Uterus (tissue), 4 donors: Measurements from ENCODE around the gene KIF5A. TPM values are rescaled to one million over a fixed set of nuclear protein-coding genes. Genes with fewer than 3 reads are reported as not detected.

Source experiments
- DNase-seq, 2 donors: peaks; one replicate each; pipeline ENCODE4 v3.0.0-alpha.2; 2019 to 2020
- H3K27ac ChIP-seq, 2 donors: fragments of 200-600 bp; sonication (generic); 1 replicate in 1 of 2; 2 replicates in 1 of 2; pipeline ENCODE4 v1.5.1; 2016 to 2018
- H3K27me3 ChIP-seq, 2 donors: fragments of 200-600 bp; sonication (generic); one replicate each; pipeline ENCODE4 v1.5.1; 2018 to 2019; ENCODE audit warnings: control low read depth in 1 of 2
- H3K36me3 ChIP-seq, 2 donors: fragments of 200-600 bp; sonication (generic); one replicate each; pipeline ENCODE4 v1.5.1; 2019; ENCODE audit warnings: control low read depth in 1 of 2
- H3K4me1 ChIP-seq, 2 donors: fragments of 200-600 bp; sonication (generic); one replicate each; pipeline ENCODE4 v1.5.1; 2018 to 2019; ENCODE audit warnings: control low read depth in 1 of 2
- H3K4me3 ChIP-seq, 2 donors: fragments of 200-600 bp; sonication (generic); 1 replicate in 1 of 2; 2 replicates in 1 of 2; pipeline ENCODE4 v1.5.1; 2018 to 2019; ENCODE audit warnings: mild to moderate bottlenecking in 1 of 2
- H3K9me3 ChIP-seq, 2 donors: fragments of 200-600 bp; sonication (generic); one replicate each; pipeline ENCODE4 v1.5.1; 2019; ENCODE audit warnings: control low read depth in 1 of 2
- CTCF ChIP-seq, 4 experiments: fragments of 200-600 bp in 2 of 4; fragments of 450-650 bp in 2 of 4; sonication (generic) in 2 of 4; IDR thresholded peaks; one replicate each; pipeline ENCODE4 v1.5.1; 2016 to 2019; ENCODE audit warnings: antibody characterized with exemption in 4 of 4, mild to moderate bottlenecking in 2 of 4, moderate library complexity in 1 of 4
- POLR2A ChIP-seq, 2 donors: fragments of 450-650 bp; IDR thresholded peaks; one replicate each; pipeline ENCODE4 v1.6.1; 2016; ENCODE audit warnings: antibody characterized with exemption in 2 of 2, mild to moderate bottlenecking in 1 of 2, moderate library complexity in 1 of 2
- intact Hi-C: fragments of 100-400 bp; cut with DNase I; formaldehyde crosslinking; loops from one replicate; pipeline ENCODE4 v1.15.1; 2023; ENCODE audit warnings: low total_unique reads
- total RNA-seq, 4 donors: library from RNA; depleted of rRNA in 3 of 4; stranded (reverse); fragments of >200 nt in 3 of 4; gene quantifications; one replicate each; pipeline versions ENCODE4 v1.1.0 to v1.2.4, GENCODE V29; 2014 to 2023
- donor health status: DM: yes; HTN: yes; CAD: no.

Gene KIF5A
- total RNA-seq, 4 donors from 2014 or later = 0.59 to 5.1 (median 1.9) TPM

GRCh38 chr12:57552835-57553313 is 3.0 kb downstream of the KIF5A start:
- H3K9me3 ChIP-seq = no peaks in the 10 kb centered on the region
- no peaks in the 10 kb centered on the region for H3K27me3 ChIP-seq
- H3K27ac ChIP-seq = no peak overlapping the region
- intact Hi-C loops = no loop called here
- DNase-seq = no peak
- H3K36me3 ChIP-seq = no peaks in the 10 kb centered on the region
- no peak for TF ChIP-seq POLR2A (IDR thresholded peaks at IDR 0.05)
- no peak for TF ChIP-seq CTCF (IDR thresholded peaks at IDR 0.05)
- no peaks in the 10 kb centered on the region for H3K4me1 ChIP-seq
- no peak overlapping the region for H3K4me3 ChIP-seq

- Histone ChIP-seq H3K9me3 (no peaks in the 10 kb centered on the region), H3K36me3 (no peaks in the 10 kb centered on the region), H3K4me1 (no peaks in the 10 kb centered on the region), H3K27ac (no peak overlapping the region), H3K4me3 (no peak overlapping the region), H3K27me3 (no peaks in the 10 kb centered on the region)
- no peak for TF ChIP-seq CTCF (IDR thresholded peaks at IDR 0.05)
- TF ChIP-seq POLR2A (IDR thresholded peaks at IDR 0.05) = no peak
- intact Hi-C loops = no loop called here
- DNase-seq = no peak
Observed at GRCh38 chr12:57553343-57554202, 3.7 kb downstream of the KIF5A start.

- H3K36me3 ChIP-seq = no peaks in the 10 kb centered on the region
- no peak for DNase-seq
- H3K27me3 ChIP-seq = no peaks in the 10 kb centered on the region
- TF ChIP-seq CTCF (IDR thresholded peaks at IDR 0.05) (no peak), POLR2A (IDR thresholded peaks at IDR 0.05) (no peak)
- no peak overlapping the region for H3K4me3 ChIP-seq
- H3K9me3 ChIP-seq = no peaks in the 10 kb centered on the region
- H3K27ac ChIP-seq = no peak overlapping the region
- no peaks in the 10 kb centered on the region for H3K4me1 ChIP-seq
- intact Hi-C loops = no loop called here
Observed at GRCh38 chr12:57554453-57554852, 4.6 kb downstream of the KIF5A start.

- intact Hi-C loops = no loop called here
- DNase-seq = no peak
- Histone ChIP-seq H3K27me3 (no peaks in the 10 kb centered on the region), H3K9me3 (no peaks in the 10 kb centered on the region), H3K27ac (no peak overlapping the region), H3K4me1 (no peaks in the 10 kb centered on the region), H3K4me3 (no peak overlapping the region), H3K36me3 (no peaks in the 10 kb centered on the region)
- TF ChIP-seq POLR2A (IDR thresholded peaks at IDR 0.05) = no peak
- no peak for TF ChIP-seq CTCF (IDR thresholded peaks at IDR 0.05)
Observed at GRCh38 chr12:57554897-57555296, 5.1 kb downstream of the KIF5A start.

- no peak for DNase-seq
- TF ChIP-seq POLR2A (IDR thresholded peaks at IDR 0.05) = no peak
- no peak for TF ChIP-seq CTCF (IDR thresholded peaks at IDR 0.05)
- H3K4me1 ChIP-seq = no peaks in the 10 kb centered on the region
- no peaks in the 10 kb centered on the region for H3K9me3 ChIP-seq
- no peaks in the 10 kb centered on the region for H3K27me3 ChIP-seq
- no peaks in the 10 kb centered on the region for H3K36me3 ChIP-seq
- H3K27ac ChIP-seq = no peak overlapping the region
- intact Hi-C loops = no loop called here
- H3K4me3 ChIP-seq = no peak overlapping the region
Observed at GRCh38 chr12:57558864-57559263, 9.0 kb downstream of the KIF5A start.
